Ovary (tissue), 3 donors: ENCODE measurements around the gene SPON2.

Experiments used
- EP300 ChIP-seq: sonication (generic); formaldehyde crosslinking; IDR thresholded peaks from one replicate; pipeline ENCODE4 v1.6.1; 2017; ENCODE audit warnings: antibody characterized with exemption
- POLR2A ChIP-seq: fragments of 450-650 bp; IDR thresholded peaks from one replicate; pipeline ENCODE4 v1.6.1; 2017; ENCODE audit warnings: antibody characterized with exemption, mild to moderate bottlenecking, moderate library complexity
- TF ChIP-seq, protein P1 (sequence below), 3 donors: fragments of 450-650 bp in 2 of 3; fragments of 200-600 bp in 1 of 3; IDR thresholded peaks; one replicate each; pipeline versions ENCODE4 v1.5.1 to v1.8.0; 2016 to 2022; ENCODE audit warnings: antibody characterized with exemption in 3 of 3, mild to moderate bottlenecking in 1 of 3
- donor health status: DM: no; HTN: no; CAD: no.

GRCh38 chr4:1219566-1219950 is 47.2 kb upstream of the SPON2 start:
- no peak for TF ChIP-seq POLR2A
- TF ChIP-seq, protein P1, sequence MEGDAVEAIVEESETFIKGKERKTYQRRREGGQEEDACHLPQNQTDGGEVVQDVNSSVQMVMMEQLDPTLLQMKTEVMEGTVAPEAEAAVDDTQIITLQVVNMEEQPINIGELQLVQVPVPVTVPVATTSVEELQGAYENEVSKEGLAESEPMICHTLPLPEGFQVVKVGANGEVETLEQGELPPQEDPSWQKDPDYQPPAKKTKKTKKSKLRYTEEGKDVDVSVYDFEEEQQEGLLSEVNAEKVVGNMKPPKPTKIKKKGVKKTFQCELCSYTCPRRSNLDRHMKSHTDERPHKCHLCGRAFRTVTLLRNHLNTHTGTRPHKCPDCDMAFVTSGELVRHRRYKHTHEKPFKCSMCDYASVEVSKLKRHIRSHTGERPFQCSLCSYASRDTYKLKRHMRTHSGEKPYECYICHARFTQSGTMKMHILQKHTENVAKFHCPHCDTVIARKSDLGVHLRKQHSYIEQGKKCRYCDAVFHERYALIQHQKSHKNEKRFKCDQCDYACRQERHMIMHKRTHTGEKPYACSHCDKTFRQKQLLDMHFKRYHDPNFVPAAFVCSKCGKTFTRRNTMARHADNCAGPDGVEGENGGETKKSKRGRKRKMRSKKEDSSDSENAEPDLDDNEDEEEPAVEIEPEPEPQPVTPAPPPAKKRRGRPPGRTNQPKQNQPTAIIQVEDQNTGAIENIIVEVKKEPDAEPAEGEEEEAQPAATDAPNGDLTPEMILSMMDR (IDR thresholded peaks at IDR 0.05) = no peak
- TF ChIP-seq EP300 = no peak
